BJ (cell line): ENCODE measurements around the gene CCNG2. TPM values are rescaled to one million over a fixed set of nuclear protein-coding genes. Genes with fewer than 3 reads are reported as not detected.

Experiments
- CTCF ChIA-PET: fragments of 350-600 bp; formaldehyde crosslinking; extraction: SDS; loops from one replicate; lab custom pipeline; 2021; ENCODE audit warnings: antibody characterized with exemption, inconsistent platforms; lab: Yijun Ruan, JAX
- POLR2A ChIA-PET: fragments of 300-600 bp; sonication (Branson Sonifier 250); formaldehyde crosslinking; extraction: SDS; loops from one replicate; lab custom pipeline; 2021; ENCODE audit warnings: antibody characterized with exemption; lab: Charles Lee
- DNase-seq: peaks from one replicate; pipeline ENCODE4 v3.0.0-alpha.2; 2011; ENCODE audit warnings: low read depth
- H3K27me3 ChIP-seq: 2 replicates; pipeline ENCODE4 v1.6.0; 2011; ENCODE audit warnings: low read length; ENCODE audit not compliant: control insufficient read depth, insufficient read depth
- H3K36me3 ChIP-seq: 2 replicates; pipeline ENCODE4 v1.5.1; 2011; ENCODE audit warnings: low read length; ENCODE audit not compliant: control insufficient read depth, insufficient read depth
- H3K4me3 ChIP-seq: 2 replicates; pipeline ENCODE4 v1.5.1; 2011; ENCODE audit warnings: low read depth, mild to moderate bottlenecking, control low read depth, low read length
- CTCF ChIP-seq: IDR thresholded peaks from 2 replicates; pipeline ENCODE4 v1.5.1; 2011; ENCODE audit warnings: low read depth, mild to moderate bottlenecking, control low read depth, inconsistent platforms, low read length, moderate library complexity; ENCODE audit not compliant: insufficient read depth
- polyA plus RNA-seq: library from polyadenylated mRNA; depleted of rRNA; stranded (reverse); fragments of >200 nt; gene quantifications from 2 replicates; pipeline ENCODE4 v1.2.3, GENCODE V29; 2011

Gene CCNG2
- polyA plus RNA-seq, 1 experiment: 9.0 TPM

- POLR2A ChIA-PET: no interaction called here
- CTCF ChIA-PET: interaction anchor here (1.1 to 1.4 kb wide), 3 partner anchors 9 to 11 kb away, joined by 3 to 9 read pairs (median 6); no protein-coding TSS in a partner anchor
- DNase-seq: no peak
- no peak for TF ChIP-seq CTCF
- H3K4me3 ChIP-seq: no peak overlapping the region
- peaks cover 10% of the 10 kb centered on the region for H3K27me3 ChIP-seq
- no peaks in the 10 kb centered on the region for H3K36me3 ChIP-seq
Observed at GRCh38 chr4:77194366-77194765, 37.4 kb downstream of the CCNG2 start.

GRCh38 chr4:77194989-77195388 lies 38.0 kb downstream of the CCNG2 start:
- POLR2A ChIA-PET: no interaction called here
- Histone ChIP-seq H3K4me3 (no peak overlapping the region), H3K27me3 (peaks cover 10% of the 10 kb centered on the region), H3K36me3 (no peaks in the 10 kb centered on the region)
- CTCF ChIA-PET: interaction anchor here (0.7 to 1.1 kb wide), 2 partner anchors 9 to 100 kb away, joined by 3 to 6 read pairs; no protein-coding TSS in a partner anchor
- no peak for DNase-seq
- no peak for TF ChIP-seq CTCF

GRCh38 chr4:77196866-77197265 lies 39.9 kb downstream of the CCNG2 start:
- ChIA-PET POLR2A (no interaction called here), CTCF (interaction anchor here (0.5 to 10.1 kb wide), 3 partner anchors 100 to 766 kb away, joined by 3 to 120 read pairs (median 4); no protein-coding TSS in a partner anchor)
- no peak for TF ChIP-seq CTCF
- Histone ChIP-seq H3K27me3 (peaks cover 10% of the 10 kb centered on the region), H3K36me3 (no peaks in the 10 kb centered on the region), H3K4me3 (no peak overlapping the region)
- no peak for DNase-seq

GRCh38 chr4:77197361-77197760 lies 40.4 kb downstream of the CCNG2 start:
- POLR2A ChIA-PET: no interaction called here
- no peak for TF ChIP-seq CTCF
- CTCF ChIA-PET: interaction anchor here (0.5 to 10.1 kb wide), 5 partner anchors 10 to 766 kb away, joined by 3 to 120 read pairs (median 4); no protein-coding TSS in a partner anchor

GRCh38 chr4:77197831-77198230 lies 40.8 kb downstream of the CCNG2 start:
- ChIA-PET POLR2A (no interaction called here), CTCF (interaction anchor here (0.5 to 10.1 kb wide), 4 partner anchors 10 to 692 kb away, joined by 3 to 120 read pairs (median 6); no protein-coding TSS in a partner anchor)
- no peak for TF ChIP-seq CTCF
- DNase-seq: no peak
- peaks cover 10% of the 10 kb centered on the region for H3K27me3 ChIP-seq
- H3K4me3 ChIP-seq: no peak overlapping the region
- H3K36me3 ChIP-seq: no peaks in the 10 kb centered on the region

More at GRCh38 chr4:77197361-77197760, 40.4 kb downstream of the CCNG2 start:
- DNase-seq: no peak
- H3K36me3 ChIP-seq: no peaks in the 10 kb centered on the region
- no peak overlapping the region for H3K4me3 ChIP-seq
- H3K27me3 ChIP-seq: peaks cover 10% of the 10 kb centered on the region
